B cell (primary cell): ENCODE results near the gene KCNH1.

ENCODE experiments used
- CTCF ChIP-seq: fragments of 200-600 bp; IDR thresholded peaks from one replicate; pipeline ENCODE4 v1.8.0; 2022; ENCODE audit warnings: antibody characterized with exemption, mild to moderate bottlenecking
- EZH2 ChIP-seq: IDR thresholded peaks from 2 replicates; pipeline ENCODE4 v1.6.1; 2012; ENCODE audit warnings: borderline replicate concordance, low read depth, mild to moderate bottlenecking, moderate library complexity, low read length; ENCODE audit not compliant: insufficient read depth, poor library complexity, severe bottlenecking

- TF ChIP-seq CTCF: no peak
- no peak for TF ChIP-seq EZH2
Measured at GRCh38 chr1:210722410-210723081, 411.4 kb downstream of the KCNH1 start.
